NCI-H128 (cell line): ENCODE results near the gene LPIN3.

Experiments used
- DNase-seq: peaks from one replicate; lab custom pipeline; 2025; ENCODE audit not compliant: unreplicated experiment; lab: John Stamatoyannopoulos, UW

Gene LPIN3

DNA sequence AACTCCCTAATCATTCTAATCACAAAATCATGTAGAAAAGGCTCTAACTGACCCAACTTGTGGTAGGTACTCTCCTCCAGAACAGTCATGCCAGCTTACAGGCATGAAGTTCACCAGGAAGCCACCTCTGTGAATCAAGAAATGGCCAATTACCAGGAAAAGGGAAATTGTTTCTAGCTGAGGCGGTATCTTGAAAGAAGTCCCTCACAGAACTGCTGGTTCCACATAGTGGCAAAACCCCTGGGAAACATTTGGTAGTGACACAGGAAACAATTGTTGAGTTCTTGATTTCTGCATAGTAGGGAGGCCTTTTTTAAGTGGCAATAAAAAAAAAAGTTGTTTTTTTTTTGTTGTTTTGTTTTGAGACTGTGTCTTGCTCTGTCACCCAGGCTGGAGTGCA, 19.6 kb upstream of the LPIN3 start:
- no peak for DNase-seq

DNA sequence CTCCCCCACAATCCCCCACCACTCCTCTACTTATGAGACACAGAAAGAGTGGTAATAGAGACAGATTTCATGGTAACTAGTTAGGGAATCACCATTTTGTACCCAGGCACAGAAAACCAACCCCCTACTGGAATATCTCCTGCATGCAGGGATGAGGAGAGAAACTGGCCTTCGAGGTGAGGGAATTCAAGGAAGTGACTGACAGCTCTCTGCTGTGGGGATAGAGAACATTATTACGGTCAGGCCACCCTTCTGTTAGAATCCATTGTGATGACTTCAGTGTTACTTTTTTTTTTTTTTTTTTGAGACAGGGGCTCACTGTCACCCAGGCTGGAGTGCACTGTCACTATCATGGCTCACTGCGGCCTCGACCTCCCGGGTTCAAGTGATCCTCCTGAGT, 13.4 kb upstream of the LPIN3 start:
- no peak for DNase-seq

DNA sequence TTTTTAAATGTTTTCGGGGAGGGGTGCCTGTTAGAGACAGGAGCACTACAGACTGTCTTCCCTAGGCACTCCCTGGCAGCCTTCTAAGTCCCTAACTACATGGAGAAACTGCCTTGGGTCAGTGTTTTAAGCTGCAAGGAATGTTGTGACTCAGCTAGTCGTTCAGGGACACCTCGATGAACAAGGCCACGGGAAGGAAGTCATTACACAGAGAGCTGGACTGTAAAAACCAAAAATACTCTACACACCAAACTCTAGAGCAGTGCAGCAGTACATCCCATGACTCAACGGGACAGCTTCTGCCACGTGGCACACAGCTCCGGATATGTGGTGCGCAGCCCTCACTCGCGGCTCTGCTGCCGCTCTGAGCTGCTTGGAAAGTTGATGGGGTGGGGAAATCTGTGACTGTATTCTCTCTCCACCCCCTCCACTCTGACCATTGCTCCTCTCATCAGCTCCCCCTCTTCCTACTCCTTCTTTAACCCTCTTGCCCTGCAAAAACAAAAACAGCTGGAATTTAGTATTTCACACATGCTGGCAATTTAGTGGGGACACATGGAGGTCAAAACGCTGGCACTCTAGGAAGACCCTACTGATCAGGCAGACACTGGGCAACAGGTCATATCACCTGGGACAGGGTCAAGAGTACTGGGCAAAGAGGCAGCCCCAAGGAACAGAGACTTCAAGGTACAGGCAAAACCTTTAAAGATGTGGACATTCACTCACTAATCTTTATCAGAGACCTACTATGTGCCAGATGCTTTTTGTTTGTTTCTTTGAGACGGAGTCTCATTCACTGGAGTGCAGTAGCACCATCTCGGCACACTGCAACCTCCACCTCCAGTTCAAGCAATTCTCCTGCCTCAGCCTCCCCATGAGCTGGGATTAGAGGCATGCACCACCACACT, 10.9 kb upstream of the LPIN3 start:
- DNase-seq = no peak

- no peak for DNase-seq
Observed at GRCh38 chr20:41330343-41330720, 10.3 kb upstream of the LPIN3 start.

DNA sequence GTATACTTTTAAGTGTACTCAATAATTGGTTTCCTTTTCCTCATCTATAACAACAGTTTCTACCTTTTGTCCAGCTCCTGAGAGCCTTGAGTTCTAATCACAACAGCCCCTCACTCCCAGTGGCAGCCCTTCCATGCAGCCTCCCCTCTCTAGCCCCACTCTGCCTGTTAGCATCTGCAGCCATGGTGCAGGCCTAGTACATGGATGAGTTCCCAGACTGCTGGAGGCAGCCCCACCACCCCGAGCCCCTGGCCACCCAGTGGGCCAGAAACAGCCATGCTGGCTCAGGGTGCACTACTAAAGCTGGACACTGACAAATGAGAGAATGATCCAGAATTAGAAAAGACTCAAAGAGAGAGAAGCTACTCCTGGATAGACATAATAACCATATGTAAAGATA, 9.7 kb upstream of the LPIN3 start:
- DNase-seq = no peak

DNA sequence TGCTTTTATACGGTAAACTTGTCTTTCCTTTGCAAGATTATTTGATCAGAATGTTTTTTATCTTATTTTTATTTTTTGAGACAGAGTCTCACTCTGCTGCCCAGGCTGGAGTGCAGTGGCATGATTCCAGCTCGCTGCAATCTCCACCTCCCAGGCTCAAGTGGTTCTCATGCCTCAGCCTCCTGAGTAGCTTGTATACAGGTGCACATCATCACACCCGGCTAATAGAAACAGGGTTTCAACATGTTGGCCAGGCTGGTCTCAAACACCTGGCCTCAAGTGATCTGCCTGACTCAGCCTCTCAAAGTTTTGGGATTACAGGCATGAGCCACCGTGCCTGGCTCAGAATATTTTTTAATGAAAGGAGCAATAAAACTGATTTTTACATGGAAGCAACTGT, 8.9 kb upstream of the LPIN3 start:
- no peak for DNase-seq

- DNase-seq = no peak
Observed at GRCh38 chr20:41334036-41334435, 6.6 kb upstream of the LPIN3 start.

DNA sequence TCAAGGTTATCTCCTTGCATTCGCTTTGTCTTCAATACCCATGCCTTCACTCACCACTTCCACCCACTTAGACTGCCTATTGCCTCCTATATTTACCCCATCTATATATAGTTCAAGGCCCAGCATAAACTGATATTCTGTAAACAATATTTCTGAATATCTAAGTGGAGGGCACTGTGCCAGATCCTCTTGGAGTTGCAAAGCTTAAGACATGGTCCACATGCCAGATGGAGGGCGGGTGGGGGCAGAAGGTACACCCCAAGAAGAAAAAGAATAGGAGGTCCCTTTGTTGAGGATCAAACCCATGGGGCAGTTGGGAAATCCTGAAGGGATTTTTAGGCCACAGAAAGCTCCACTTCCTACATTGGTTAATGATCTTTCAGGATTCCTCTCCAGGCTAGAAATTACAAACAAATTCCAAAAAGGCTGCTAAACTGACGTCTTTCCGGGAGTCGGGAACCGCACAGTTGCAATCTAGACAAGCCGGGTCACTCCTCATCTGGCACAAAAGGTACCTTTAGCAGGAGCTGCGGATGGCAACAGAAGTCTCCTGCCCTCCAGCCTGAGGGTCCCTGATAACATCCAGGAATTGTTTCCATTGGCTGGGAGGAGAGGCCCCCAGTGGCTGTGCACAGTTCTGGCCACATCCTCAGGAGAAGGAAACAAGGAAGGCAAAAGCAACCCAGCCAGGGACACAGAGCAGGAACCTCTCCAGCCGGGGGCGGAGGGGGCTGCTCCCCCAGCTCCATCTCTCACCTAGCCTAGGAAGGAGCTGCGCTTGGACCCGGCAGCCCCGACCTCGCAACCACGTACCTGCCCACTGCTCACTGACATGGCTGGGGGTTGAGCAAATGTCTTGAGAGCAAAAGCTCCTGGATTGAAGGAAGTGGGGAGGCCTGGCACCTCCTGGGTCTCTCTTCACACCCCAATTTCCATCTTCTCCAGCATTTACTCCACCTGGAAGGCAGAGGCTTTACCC, 5.9 kb upstream of the LPIN3 start:
- no peak for DNase-seq

DNA sequence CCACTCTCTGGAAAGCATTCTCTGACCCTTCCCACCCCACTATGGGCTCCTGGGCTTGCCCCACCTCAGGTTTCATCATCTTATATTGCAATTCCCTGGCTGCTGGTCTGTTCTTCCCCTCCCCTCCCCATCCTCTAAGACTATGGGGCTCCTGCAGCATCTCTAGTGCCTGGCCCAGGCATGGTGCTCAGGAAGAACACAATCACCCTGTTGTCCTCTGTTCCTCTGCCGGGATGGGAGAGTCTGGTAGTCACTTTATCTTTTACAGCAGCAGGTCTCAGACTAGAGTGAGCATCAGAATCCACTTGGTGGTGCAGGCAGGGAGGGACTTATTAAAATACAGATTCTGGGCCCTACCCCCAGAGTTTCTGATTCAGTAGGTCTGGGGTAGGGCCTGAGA, 5.0 kb upstream of the LPIN3 start:
- DNase-seq = no peak

DNA sequence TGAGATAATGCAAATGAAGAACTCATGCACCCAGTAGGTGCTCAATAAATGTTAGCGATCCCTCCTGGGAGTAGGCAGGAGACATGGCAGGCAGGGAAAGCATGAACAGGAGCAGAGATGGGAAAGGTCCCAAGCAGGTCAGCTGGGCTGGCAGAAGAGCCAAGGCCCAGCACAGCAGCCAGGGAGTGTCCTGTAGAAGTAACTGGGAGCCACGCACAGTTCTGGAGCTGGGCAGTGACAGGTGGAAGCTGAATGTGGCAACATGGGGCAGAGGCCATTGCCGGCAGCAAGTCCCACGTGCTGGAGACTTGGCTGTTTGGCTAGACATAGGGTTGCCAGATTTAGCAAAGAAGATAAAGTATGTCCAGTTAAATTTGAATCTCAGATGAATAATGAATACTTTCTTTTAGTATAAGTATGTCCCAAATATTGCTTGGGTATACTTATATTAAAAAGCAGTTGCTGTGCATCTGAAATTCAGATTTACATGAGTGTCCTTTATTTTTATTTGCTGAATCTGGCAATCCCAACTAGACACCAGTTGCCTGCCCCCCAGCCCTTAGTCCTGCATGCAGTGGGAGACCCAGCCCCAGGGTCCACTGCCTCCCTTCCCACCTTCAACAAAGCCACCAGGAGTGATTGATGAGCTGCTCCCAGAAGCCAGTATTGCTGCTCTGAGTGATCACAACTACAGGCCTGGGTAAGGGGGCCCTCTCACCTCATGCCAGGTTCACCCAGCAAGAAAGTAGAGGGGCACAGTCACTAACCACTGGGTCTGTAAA, 3.7 kb upstream of the LPIN3 start:
- DNase-seq = no peak

GRCh38 chr20:41339957-41340326, 679 bp upstream of the LPIN3 start:
- peak; percentile 73 for DNase-seq

GRCh38 chr20:41342474-41343464, 2.1 kb downstream of the LPIN3 start:
- no peak for DNase-seq

- no peak for DNase-seq
Observed at GRCh38 chr20:41344477-41344876, 3.9 kb downstream of the LPIN3 start.

- no peak for DNase-seq
Observed at GRCh38 chr20:41344938-41345728, 4.5 kb downstream of the LPIN3 start.

DNA sequence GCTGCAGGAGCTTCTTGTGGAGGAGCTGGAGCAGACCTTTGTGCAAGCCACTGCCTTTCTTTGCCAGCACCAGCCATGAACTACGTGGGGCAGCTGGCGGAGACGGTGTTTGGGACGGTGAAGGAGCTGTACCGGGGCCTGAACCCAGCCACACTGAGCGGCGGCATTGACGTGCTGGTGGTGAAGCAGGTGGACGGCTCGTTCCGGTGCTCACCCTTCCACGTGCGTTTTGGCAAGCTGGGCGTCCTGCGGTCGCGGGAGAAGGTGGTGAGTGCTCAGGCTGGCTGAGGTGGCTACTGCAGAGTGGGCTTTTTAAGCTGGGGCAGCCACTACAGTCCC, 5.1 kb downstream of the LPIN3 start:
- no peak for DNase-seq

DNA sequence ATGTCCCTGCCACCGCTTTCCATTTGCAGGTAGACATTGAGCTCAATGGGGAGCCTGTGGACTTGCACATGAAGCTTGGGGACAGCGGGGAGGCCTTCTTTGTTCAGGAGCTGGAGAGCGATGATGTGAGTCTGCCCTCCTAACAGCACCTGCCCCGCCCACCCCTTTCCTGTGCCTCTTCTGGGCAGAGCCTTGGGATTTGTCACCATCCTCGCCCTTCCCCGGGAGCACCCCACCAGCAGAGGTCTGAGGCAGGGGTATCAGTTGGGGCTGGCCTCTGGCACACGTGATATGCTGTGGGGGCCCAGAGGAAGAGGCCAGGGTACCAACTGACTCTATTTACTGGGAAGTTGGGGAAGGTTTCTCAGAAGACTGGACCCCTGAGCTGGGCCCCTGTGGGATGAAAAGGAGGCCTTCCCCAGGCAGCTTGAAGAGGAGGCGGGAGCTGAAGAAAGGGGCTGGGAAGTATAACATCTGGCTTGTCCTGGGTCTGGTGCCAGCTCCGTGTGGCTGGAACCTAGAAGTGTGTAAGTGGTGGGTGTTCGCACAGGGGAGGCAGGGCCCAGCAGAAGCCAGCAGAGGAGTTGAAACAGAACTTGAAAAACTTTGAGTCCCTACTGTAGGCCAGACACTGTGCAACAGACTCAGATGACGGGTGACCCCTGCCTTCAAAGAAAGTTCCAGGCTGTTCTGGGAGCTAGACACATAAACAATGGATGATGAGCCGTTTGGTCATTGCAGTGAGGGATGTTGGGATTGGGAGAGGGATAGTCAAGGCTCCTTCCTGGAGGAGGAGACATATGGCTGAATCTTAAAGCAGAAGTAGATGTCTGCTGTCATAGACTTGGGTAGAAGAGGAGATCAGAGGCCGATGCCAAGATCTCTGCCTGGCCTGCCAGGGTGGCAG, 7.2 kb downstream of the LPIN3 start:
- no peak for DNase-seq

DNA sequence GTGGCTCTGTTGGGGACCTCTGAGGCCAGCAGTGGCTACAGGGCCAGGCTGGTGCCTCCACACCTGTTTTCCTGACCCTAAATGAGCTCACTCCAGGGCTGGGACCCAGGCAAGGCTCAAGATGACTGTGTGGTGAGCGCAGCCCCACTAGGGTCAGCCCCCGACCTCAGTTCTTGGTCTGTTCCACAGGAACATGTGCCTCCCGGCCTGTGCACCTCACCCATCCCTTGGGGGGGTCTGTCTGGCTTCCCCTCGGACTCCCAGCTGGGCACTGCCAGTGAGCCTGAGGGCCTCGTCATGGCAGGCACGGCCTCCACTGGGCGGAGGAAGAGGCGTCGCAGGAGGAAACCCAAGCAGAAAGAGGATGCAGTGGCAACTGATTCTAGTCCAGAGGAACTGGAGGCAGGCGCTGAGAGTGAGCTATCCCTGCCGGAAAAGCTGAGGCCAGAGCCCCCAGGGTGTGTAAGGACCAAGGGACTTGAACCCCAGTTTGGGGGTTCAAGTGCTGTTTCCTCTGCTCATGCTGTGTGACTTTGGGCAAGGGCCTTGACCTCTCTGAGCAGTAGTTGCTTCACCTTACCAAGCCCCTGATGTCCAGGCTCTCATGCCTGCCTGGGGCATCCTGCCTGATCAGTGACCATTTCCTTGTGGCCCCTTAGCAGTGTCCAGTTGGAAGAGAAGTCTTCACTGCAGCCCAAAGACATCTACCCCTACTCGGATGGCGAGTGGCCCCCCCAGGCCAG, 8.0 kb downstream of the LPIN3 start:
- DNase-seq = no peak

GRCh38 chr20:41349266-41349665, 8.6 kb downstream of the LPIN3 start:
- no peak for DNase-seq
